Measurements from ENCODE around the gene ZC3H4. TPM values are rescaled to one million over a fixed set of nuclear protein-coding genes. Genes with fewer than 3 reads are reported as not detected.

The ZC3H4 gene
- total and polyA plus RNA-seq, 9 of the 15 experiments (the other 6 are each of a cell fraction or from before 2014, with no cell fraction given), result 2.2 to 75.6 (median 18.3) TPM

- TF ChIP-seq ZNF717 (CRISPR knock-in tag; IDR thresholded peaks at IDR 0.05), result no peak
- no peak for TF ChIP-seq SREBF2 (CRISPR knock-in tag; IDR thresholded peaks at IDR 0.05)
- TF ChIP-seq COPS2 (conservative IDR thresholded peaks at IDR 0.05), result no peak
- TF ChIP-seq ELF1 (tag; IDR thresholded peaks at IDR 0.05), result peak; percentile 41; the same call in 1 of the 2 replicates
- TF ChIP-seq IRF2 (CRISPR knock-in tag; IDR thresholded peaks at IDR 0.05), result no peak
- peak; percentile 77 for TF ChIP-seq HMBOX1 (IDR thresholded peaks at IDR 0.05)
- TF ChIP-seq ZNF445 (CRISPR knock-in tag; IDR thresholded peaks at IDR 0.05; ENCODE audit: low read depth), result no peak
- TF ChIP-seq ZNF766 (CRISPR knock-in tag; conservative IDR thresholded peaks at IDR 0.05), result no peak
- TF ChIP-seq SOX6 (IDR thresholded peaks at IDR 0.05), result no peak
- TF ChIP-seq, protein P1, sequence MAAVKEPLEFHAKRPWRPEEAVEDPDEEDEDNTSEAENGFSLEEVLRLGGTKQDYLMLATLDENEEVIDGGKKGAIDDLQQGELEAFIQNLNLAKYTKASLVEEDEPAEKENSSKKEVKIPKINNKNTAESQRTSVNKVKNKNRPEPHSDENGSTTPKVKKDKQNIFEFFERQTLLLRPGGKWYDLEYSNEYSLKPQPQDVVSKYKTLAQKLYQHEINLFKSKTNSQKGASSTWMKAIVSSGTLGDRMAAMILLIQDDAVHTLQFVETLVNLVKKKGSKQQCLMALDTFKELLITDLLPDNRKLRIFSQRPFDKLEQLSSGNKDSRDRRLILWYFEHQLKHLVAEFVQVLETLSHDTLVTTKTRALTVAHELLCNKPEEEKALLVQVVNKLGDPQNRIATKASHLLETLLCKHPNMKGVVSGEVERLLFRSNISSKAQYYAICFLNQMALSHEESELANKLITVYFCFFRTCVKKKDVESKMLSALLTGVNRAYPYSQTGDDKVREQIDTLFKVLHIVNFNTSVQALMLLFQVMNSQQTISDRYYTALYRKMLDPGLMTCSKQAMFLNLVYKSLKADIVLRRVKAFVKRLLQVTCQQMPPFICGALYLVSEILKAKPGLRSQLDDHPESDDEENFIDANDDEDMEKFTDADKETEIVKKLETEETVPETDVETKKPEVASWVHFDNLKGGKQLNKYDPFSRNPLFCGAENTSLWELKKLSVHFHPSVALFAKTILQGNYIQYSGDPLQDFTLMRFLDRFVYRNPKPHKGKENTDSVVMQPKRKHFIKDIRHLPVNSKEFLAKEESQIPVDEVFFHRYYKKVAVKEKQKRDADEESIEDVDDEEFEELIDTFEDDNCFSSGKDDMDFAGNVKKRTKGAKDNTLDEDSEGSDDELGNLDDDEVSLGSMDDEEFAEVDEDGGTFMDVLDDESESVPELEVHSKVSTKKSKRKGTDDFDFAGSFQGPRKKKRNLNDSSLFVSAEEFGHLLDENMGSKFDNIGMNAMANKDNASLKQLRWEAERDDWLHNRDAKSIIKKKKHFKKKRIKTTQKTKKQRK (IDR thresholded peaks at IDR 0.05; ENCODE audit: borderline replicate concordance, low read depth, low read length), result no peak
- TF ChIP-seq CBFA2T2 (conservative IDR thresholded peaks at IDR 0.05), result no peak
- no peak for TF ChIP-seq ID3 (CRISPR knock-in tag; IDR thresholded peaks at IDR 0.05)
- TF ChIP-seq ID3 (tag; IDR thresholded peaks at IDR 0.05), result no peak
- TF ChIP-seq, protein P2, sequence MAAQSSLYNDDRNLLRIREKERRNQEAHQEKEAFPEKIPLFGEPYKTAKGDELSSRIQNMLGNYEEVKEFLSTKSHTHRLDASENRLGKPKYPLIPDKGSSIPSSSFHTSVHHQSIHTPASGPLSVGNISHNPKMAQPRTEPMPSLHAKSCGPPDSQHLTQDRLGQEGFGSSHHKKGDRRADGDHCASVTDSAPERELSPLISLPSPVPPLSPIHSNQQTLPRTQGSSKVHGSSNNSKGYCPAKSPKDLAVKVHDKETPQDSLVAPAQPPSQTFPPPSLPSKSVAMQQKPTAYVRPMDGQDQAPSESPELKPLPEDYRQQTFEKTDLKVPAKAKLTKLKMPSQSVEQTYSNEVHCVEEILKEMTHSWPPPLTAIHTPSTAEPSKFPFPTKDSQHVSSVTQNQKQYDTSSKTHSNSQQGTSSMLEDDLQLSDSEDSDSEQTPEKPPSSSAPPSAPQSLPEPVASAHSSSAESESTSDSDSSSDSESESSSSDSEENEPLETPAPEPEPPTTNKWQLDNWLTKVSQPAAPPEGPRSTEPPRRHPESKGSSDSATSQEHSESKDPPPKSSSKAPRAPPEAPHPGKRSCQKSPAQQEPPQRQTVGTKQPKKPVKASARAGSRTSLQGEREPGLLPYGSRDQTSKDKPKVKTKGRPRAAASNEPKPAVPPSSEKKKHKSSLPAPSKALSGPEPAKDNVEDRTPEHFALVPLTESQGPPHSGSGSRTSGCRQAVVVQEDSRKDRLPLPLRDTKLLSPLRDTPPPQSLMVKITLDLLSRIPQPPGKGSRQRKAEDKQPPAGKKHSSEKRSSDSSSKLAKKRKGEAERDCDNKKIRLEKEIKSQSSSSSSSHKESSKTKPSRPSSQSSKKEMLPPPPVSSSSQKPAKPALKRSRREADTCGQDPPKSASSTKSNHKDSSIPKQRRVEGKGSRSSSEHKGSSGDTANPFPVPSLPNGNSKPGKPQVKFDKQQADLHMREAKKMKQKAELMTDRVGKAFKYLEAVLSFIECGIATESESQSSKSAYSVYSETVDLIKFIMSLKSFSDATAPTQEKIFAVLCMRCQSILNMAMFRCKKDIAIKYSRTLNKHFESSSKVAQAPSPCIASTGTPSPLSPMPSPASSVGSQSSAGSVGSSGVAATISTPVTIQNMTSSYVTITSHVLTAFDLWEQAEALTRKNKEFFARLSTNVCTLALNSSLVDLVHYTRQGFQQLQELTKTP (IDR thresholded peaks at IDR 0.05; ENCODE audit: low read depth in 1 of 2, partially characterized antibody in 2 of 2), result no peak
- TF ChIP-seq ZNF778 (CRISPR knock-in tag; IDR thresholded peaks at IDR 0.05), result no peak
- TF ChIP-seq, protein P3, sequence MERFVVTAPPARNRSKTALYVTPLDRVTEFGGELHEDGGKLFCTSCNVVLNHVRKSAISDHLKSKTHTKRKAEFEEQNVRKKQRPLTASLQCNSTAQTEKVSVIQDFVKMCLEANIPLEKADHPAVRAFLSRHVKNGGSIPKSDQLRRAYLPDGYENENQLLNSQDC (CRISPR knock-in tag; IDR thresholded peaks at IDR 0.05), result no peak
- no peak for TF ChIP-seq PTTG1 (tag; IDR thresholded peaks at IDR 0.05; ENCODE audit: low read depth)
- TF ChIP-seq POLR2G (IDR thresholded peaks at IDR 0.05; ENCODE audit: low read depth, low read length), result no peak
- TF ChIP-seq CREBBP (IDR thresholded peaks at IDR 0.05; ENCODE audit: low read depth, low read length), result no peak
Measured at GRCh38 chr19:47157431-47158321, 44.1 kb upstream of the ZC3H4 start (continued).
